HepG2 (cell line): Measurements from ENCODE around the gene VWCE. TPM values are rescaled to one million over a fixed set of nuclear protein-coding genes. Genes with fewer than 3 reads are reported as not detected.

Source experiments
- ATAC-seq: fragments of 200-7000 bp; cut with Tn5 transposase; 3 replicates; pipeline ENCODE4 v1.9.1; 2020; ENCODE audit warnings: mild to moderate bottlenecking, moderate library complexity
- BruUV-seq: library from RNA; stranded (reverse); fragments of 400-500 nt; replicated peaks from 2 replicates; lab custom pipeline; 2021; lab: Mats Ljungman, UMichigan
- CTCF ChIA-PET: fragments of 300-600 bp; formaldehyde crosslinking; extraction: SDS; loops from one replicate; lab custom pipeline; 2021; ENCODE audit warnings: low total read pairs, inconsistent platforms, low intra/inter-chr PET ratio; lab: Yijun Ruan, JAX
- POLR2A ChIA-PET: fragments of 350-600 bp; sonication (Branson Sonifier 250); formaldehyde crosslinking; loops from one replicate; lab custom pipeline; 2020; ENCODE audit warnings: antibody characterized with exemption, inconsistent platforms; lab: Yijun Ruan, JAX
- DNase-seq: peaks from one replicate; pipeline ENCODE4 v3.0.0-alpha.2; 2015; ENCODE audit warnings: low spot score
- FAIRE-seq: peaks from 3 replicates; lab custom pipeline; 2011; peaks lifted over from hg19 to GRCh38; lab: Jason Lieb, UNC
- H2AFZ ChIP-seq: one replicate; pipeline ENCODE4 v1.6.1; 2011; ENCODE audit warnings: low read length, inconsistent platforms
- H3K27ac ChIP-seq: fragments of 300-600 bp; 3 replicates; pipeline ENCODE4 v1.8.0; 2011; ENCODE audit warnings: mixed run types, mild to moderate bottlenecking, mixed read lengths, low read length, inconsistent platforms; ENCODE audit not compliant: insufficient read depth; ENCODE audit errors: extremely low read length
- H3K27me3 ChIP-seq, 2 experiments: fragments of 200-600 bp in 1 of 2; 2 replicates in 1 of 2; 3 replicates in 1 of 2; pipeline versions ENCODE4 v1.6.0 to v1.8.0; 2011; ENCODE audit warnings: low read length in 2 of 2, mild to moderate bottlenecking in 2 of 2, moderate library complexity in 2 of 2, inconsistent platforms in 1 of 2; ENCODE audit not compliant: insufficient read depth in 2 of 2, control insufficient read depth in 1 of 2
- H3K36me3 ChIP-seq, 2 experiments: fragments of 200-600 bp in 1 of 2; replicated peaks in 1 of 2; 2 replicates in 1 of 2; 3 replicates in 1 of 2; pipeline versions ENCODE4 v1.5.1 to v1.8.0; 2011; ENCODE audit warnings: low read length in 2 of 2, inconsistent platforms in 1 of 2; ENCODE audit not compliant: insufficient read depth in 2 of 2, control insufficient read depth in 1 of 2
- H3K4me1 ChIP-seq: 2 replicates; pipeline ENCODE4 v1.5.1; 2012; ENCODE audit warnings: low read length, inconsistent platforms; ENCODE audit not compliant: insufficient read depth
- H3K4me2 ChIP-seq: 2 replicates; pipeline ENCODE4 v1.6.0; 2011; ENCODE audit warnings: low read depth, low read length, inconsistent platforms
- H3K4me3 ChIP-seq, 3 experiments: fragments of 200-600 bp in 1 of 3; sonication (generic), shearing (Covaris generic) in 1 of 3; replicated peaks in 1 of 3; 2 replicates each; pipeline ENCODE4 v1.5.1; 2011 to 2016; ENCODE audit warnings: low read length in 3 of 3, inconsistent platforms in 2 of 3, low read depth in 2 of 3, mild to moderate bottlenecking in 2 of 3, control low read depth in 1 of 3, mixed read lengths in 1 of 3; ENCODE audit not compliant: insufficient read depth in 1 of 3
- H3K79me2 ChIP-seq: one replicate; pipeline ENCODE4 v1.6.1; 2011; ENCODE audit warnings: low read length, inconsistent platforms; ENCODE audit not compliant: insufficient read depth
- H3K9ac ChIP-seq: 2 replicates; pipeline ENCODE4 v1.6.0; 2011; ENCODE audit warnings: mild to moderate bottlenecking, low read depth, low read length, inconsistent platforms; ENCODE audit not compliant: insufficient read depth
- H3K9me3 ChIP-seq: 2 replicates; pipeline ENCODE4 v1.5.1; 2012; ENCODE audit warnings: mild to moderate bottlenecking, low read length
- H4K20me1 ChIP-seq: 2 replicates; pipeline ENCODE4 v1.6.0; 2011; ENCODE audit warnings: inconsistent platforms, mild to moderate bottlenecking, low read length, moderate library complexity; ENCODE audit not compliant: insufficient read depth
- BCLAF1 ChIP-seq: fragments of 450-650 bp; IDR thresholded peaks from 2 replicates; pipeline ENCODE4 v1.6.1; 2017; ENCODE audit warnings: mild to moderate bottlenecking
- KLF15 ChIP-seq: sonication (generic); formaldehyde crosslinking; IDR thresholded peaks from 2 replicates; pipeline ENCODE4 v1.8.1; 2023; ENCODE audit warnings: borderline replicate concordance, mild to moderate bottlenecking, inconsistent platforms, missing genetic modification reagents, mixed read lengths
- PAF1 ChIP-seq: IDR thresholded peaks from 2 replicates; pipeline ENCODE4 v1.6.1; 2016; ENCODE audit warnings: missing genetic modification reagents, missing compliant biosample characterization
- ZNF546 ChIP-seq: sonication (generic); formaldehyde crosslinking; conservative IDR thresholded peaks from 2 replicates; pipeline ENCODE4 v1.8.1; 2023; ENCODE audit warnings: mild to moderate bottlenecking, missing genetic modification reagents
- ZNF770 ChIP-seq: sonication (generic); formaldehyde crosslinking; IDR thresholded peaks from 2 replicates; pipeline ENCODE4 v1.5.0; 2020; ENCODE audit warnings: mild to moderate bottlenecking, missing genetic modification reagents
- WGBS: methylation state at CpG from one replicate; pipeline ENCODE4 v1.1.6; 2017; ENCODE audit warnings: low lambda C conversion rate; 5-methylcytosine and 5-hydroxymethylcytosine counted together
- in situ Hi-C: cut with HindIII; loops from 2 replicates; pipeline ENCODE4 v1.10.0; 2017; ENCODE audit warnings: low pct_unique_long_range_greater_than_20kb; ENCODE audit not compliant: extremely low pct_ligation_motif_present
- intact Hi-C: fragments of 100-400 bp; cut with micrococcal nuclease; formaldehyde crosslinking; loops from one replicate; pipeline ENCODE4 v1.10.0; 2022; ENCODE audit not compliant: unreplicated experiment
- polyA plus RNA-seq, 8 experiments: library from polyadenylated mRNA; depleted of rRNA in 3 of 8; stranded (reverse) in 7 of 8; unstranded in 1 of 8; fragments of >200 nt; fragmentation: Illumina TruSeq in 4 of 8; extraction: Trizol in 4 of 8; gene quantifications; 2 replicates each; pipeline versions ENCODE4 v1.2.1 to v1.2.3, GENCODE V29; 2011 to 2016; ENCODE audit warnings: low read depth in 4 of 8, missing spikeins in 1 of 8, mixed read lengths in 1 of 8; ENCODE audit not compliant: insufficient read depth in 1 of 8
- total RNA-seq, 5 experiments: library from RNA; depleted of rRNA; stranded (reverse); fragments of >200 nt; fragmentation: Illumina TruSeq; extraction: Trizol; gene quantifications; 2 replicates each; pipeline ENCODE4 v1.2.3, GENCODE V29; 2016; ENCODE audit warnings: low read depth in 1 of 5

The VWCE gene
- total and polyA plus RNA-seq, 2 of the 13 experiments (the other 11 are each of a cell fraction or from before 2014, with no cell fraction given) = 27.6 to 58.3 TPM

GRCh38 chr11:61272731-61273130 lies 22.4 kb downstream of the VWCE start (continued):
- TF ChIP-seq ZNF546 (CRISPR knock-in tag) (no peak), PAF1 (no peak), BCLAF1 (no peak)

- no peaks in the 10 kb centered on the region for H3K27me3 ChIP-seq
- intact Hi-C loops = no loop called here
- FAIRE-seq (no peak), ATAC-seq (no peak), DNase-seq (no peak)
- BruUV-seq = TSS peak; percentile 42
- H3K27ac ChIP-seq = no peak overlapping the region
- no peaks in the 10 kb centered on the region for H3K79me2 ChIP-seq
- peaks cover 27 to 55% of the 10 kb centered on the region in 2 experiments for H3K36me3 ChIP-seq
- no peak overlapping the region for H3K4me3 ChIP-seq
- no peak overlapping the region for H2AFZ ChIP-seq
- TF ChIP-seq KLF15 (CRISPR knock-in tag) = no peak
- TF ChIP-seq ZNF770 (CRISPR knock-in tag) = 0 out of 2 replicates have a peak, but pooled peaks have one; percentile 28
- no peak overlapping the region for H3K4me2 ChIP-seq
- H3K9me3 ChIP-seq = no peaks in the 10 kb centered on the region
- H3K4me1 ChIP-seq = peaks cover 40% of the 10 kb centered on the region
- ChIA-PET POLR2A (interaction anchor here (0.7 kb wide), 1 partner anchor 31 kb away, joined by 3 read pairs; no protein-coding TSS in a partner anchor), CTCF (no interaction called here)
- 97% methylated on average over 7 of the region's 7 CpGs for WGBS
- no peak overlapping the region for H3K9ac ChIP-seq
- in situ Hi-C loops = no loop called here
- H4K20me1 ChIP-seq = 0 out of 2 replicates have a peak, but pooled peaks cover 1% of the 10 kb centered on the region
Observed at GRCh38 chr11:61270354-61271076, 24.6 kb downstream of the VWCE start.
